HG03520 (cell line): Measurements from ENCODE around the gene EFNB1.

Source experiments
- ATAC-seq: cut with Tn5 transposase; IDR thresholded peaks from one replicate; pipeline ENCODE4 v1.9.1; 2021; ENCODE audit warnings: mild to moderate bottlenecking, moderate library complexity; ENCODE audit not compliant: unreplicated experiment

EFNB1 gene

DNA sequence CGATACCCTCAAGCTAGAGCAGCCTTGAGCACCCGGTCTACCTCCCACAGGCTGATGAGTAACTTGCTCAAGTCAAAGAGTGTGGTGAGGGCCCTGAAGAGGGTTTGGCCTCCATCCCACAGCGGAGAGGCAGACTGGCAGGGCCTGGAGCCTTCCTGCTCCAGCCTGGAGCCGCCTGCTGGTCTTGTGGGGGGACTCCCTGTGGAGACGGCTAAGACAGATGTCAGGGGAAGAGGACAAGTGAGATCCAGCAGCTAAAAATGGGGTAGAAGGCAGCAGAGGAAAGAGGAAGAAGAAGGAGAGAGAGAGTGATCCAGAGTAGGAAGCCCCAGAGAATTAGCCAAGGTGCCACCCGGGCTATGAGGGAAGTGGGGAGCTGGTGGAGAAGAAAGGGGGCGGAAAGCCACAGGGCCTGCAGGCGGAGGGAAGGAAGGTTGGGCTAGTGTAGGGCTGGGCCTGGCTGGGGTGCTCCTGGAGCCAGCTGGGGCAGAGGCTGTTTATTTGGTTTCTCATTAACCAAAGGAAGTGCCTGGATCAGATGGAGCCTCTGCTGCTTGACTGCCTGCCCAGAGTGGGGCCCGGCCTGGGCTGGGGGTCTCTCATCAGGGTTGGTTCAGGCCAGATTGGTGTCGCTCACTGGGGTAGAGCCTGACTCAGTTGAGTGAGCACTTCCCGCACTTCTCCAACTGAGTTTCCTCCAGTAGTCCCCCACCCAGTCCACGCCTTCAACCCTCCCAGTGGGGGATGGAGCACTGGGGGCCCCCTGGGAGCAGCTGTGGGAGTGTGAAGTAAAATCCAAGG lies 14.2 kb downstream of the EFNB1 start:
- no peak for ATAC-seq

DNA sequence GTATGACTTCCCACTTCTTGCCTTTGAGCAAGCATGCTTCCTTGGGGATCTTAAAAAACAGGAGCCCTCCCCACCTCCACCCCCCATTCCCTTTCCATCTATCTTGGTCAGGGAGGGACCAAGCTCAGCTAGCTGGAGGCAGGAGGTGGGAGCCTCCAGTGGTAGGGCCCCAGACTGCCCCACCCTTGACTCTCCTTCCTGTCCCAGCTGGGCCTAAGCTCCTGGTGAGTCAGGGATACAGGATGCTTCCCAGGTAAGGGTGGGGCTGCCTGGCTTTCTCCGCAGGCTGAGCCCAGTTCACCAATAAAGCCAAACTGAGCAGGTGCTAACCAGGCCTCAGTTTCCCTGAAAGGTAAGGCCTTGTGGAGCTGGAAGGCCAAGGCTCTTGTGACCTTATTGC lies 15.2 kb downstream of the EFNB1 start:
- no peak for ATAC-seq

DNA sequence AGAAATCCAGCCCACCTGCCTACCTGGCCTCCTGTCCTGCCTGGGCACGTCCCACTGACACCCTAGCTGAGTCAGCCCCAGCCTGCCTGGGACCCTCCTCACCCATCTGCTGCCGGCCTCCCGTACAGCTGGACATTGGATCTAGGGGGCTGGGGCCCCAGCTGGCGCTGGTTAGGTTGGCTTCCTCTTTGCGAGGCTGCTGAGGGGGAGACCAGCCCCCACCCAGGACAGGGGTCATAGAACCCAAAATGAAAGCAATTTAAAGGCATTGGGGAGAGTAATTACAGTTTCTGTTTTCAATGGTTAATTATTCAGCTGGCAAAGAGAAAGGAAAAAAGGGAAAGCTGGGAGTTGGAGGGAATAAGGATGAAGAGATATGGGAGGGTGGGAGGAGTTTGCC lies 15.8 kb downstream of the EFNB1 start:
- ATAC-seq, result no peak

GRCh38 chrX:68846536-68846935 lies 17.7 kb downstream of the EFNB1 start:
- ATAC-seq, result no peak

GRCh38 chrX:68847172-68847571 lies 18.4 kb downstream of the EFNB1 start:
- ATAC-seq, result no peak

DNA sequence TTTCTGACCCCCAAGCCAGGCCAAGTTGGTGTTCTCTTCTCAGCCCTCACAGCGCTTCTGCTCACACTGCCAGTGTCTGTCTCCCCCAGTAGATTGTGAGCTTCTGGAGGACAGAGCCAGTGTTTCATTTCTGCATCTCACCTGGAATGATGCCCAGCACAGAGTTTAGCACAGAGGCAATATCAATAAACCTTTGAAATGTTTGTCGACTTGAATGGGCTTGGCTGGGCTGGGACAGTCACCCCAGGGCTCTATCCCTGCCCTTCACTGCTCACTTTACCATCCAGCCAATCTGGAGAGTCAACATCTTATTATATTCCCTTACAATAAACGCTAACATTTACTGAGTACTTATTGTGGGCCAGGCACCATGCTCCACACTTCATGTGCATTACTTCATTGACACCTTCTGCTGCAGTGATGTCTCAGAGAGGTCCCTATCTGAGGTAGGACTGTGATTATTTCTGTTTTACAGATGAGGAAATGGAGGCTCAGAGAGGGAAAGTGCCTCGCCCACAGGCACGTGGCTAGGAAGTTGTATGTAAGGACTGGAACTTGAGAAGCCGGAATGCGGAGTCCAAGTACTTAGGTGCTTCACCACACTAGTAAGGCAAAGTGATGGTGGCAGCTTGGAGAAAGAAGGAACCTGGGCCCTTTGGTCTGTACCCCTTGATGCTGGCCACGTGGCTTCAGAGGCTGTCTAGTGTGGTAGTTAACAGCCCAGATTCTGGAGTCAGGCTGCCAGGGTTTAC lies 19.5 kb downstream of the EFNB1 start:
- no peak for ATAC-seq

GRCh38 chrX:68851082-68851481 lies 22.3 kb downstream of the EFNB1 start:
- no peak for ATAC-seq

DNA sequence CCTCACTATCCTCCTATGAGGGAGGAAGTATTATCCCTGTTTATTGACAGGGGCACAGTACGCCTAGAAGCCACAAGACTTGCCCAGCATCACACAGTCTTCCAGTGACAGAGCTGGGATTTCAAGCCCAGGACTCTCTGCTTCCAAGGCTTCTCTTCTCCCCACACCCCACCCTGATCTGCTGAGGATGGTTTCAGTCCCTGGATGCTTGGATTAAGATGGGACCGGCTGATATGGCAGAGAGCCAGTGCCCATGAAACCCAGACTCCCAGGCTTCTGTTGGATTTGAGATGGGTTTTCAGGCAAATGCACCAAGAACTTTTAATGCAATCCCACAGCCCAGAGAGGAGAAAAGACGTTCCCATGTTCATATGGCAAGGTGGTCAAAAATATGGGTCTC lies 23.2 kb downstream of the EFNB1 start:
- ATAC-seq, result no peak

- ATAC-seq, result no peak
These were observed 24.9 kb downstream of the EFNB1 start for GRCh38 chrX:68853665-68854251.

DNA sequence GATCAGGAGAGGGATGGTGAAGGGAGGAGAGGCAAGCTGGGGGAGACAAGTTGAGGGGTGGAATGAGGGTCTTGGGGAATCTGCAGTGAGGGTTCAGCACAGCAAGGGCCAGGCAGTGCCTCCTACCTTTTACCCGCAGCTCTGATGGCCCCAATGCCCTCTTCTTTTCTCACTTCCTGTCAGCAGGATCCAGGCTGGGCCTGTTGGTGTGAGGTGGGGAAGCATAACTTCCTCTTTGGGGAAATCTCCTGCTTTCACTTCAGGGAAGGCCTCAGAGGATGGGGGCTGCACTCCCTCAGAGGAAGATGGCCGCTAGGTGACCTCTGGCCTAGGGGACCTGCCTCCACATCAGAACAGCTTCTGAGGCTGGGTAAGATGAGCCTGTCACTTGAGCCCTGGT lies 36.5 kb downstream of the EFNB1 start:
- ATAC-seq, result no peak

DNA sequence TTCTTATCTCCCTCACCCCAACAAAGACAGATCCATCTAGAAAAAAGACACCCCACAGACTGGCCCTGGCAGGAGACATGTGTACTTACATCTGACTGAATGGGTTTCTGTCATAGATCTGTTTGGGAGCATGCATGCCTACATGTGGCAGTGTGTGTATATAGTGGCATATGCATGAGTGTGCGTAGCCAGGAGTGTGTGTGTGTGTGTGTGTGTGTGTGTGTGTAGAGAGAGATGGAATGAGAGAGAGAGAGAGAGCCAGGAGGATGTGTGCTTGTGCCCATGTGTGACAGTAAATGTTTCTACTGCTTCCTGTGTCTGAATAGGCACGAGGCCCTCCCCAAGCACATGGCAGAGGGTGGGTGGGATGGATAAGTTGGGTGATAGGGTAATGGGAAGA lies 37.1 kb downstream of the EFNB1 start:
- ATAC-seq, result no peak

DNA sequence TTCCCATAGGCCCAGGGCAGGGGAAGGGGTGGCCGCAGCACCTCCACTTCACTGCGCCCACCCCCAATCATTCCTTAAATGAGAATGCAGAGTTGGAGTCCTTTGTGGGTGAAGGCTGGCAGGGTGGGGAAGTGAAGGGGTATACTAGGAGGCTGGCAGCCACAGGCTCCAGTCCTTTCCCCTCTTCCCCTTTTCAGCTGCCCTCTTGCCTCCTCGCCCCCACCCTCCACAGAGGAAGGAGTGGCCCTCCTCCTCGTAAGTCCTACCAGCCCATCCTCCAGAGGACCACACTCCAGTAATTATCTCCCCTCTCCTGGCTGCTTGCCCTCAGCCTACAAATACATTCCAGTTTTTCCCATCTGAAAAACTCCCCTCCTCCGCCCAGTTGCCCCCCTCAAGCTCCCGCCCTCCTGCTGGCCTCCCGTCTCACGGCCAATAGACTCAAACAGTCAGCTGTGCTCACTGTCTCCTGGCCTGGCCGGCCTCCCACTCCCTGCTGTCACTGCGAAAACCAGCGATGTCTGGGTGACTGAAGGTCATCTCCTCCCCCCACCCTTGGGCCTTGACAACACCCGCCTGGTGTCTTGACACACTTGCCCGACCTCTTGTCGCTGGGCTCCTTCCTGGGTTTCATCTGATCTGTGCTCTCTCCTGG lies 38.8 kb downstream of the EFNB1 start:
- ATAC-seq, result no peak

- ATAC-seq, result no peak
These were observed 39.5 kb downstream of the EFNB1 start for GRCh38 chrX:68868316-68868715.

DNA sequence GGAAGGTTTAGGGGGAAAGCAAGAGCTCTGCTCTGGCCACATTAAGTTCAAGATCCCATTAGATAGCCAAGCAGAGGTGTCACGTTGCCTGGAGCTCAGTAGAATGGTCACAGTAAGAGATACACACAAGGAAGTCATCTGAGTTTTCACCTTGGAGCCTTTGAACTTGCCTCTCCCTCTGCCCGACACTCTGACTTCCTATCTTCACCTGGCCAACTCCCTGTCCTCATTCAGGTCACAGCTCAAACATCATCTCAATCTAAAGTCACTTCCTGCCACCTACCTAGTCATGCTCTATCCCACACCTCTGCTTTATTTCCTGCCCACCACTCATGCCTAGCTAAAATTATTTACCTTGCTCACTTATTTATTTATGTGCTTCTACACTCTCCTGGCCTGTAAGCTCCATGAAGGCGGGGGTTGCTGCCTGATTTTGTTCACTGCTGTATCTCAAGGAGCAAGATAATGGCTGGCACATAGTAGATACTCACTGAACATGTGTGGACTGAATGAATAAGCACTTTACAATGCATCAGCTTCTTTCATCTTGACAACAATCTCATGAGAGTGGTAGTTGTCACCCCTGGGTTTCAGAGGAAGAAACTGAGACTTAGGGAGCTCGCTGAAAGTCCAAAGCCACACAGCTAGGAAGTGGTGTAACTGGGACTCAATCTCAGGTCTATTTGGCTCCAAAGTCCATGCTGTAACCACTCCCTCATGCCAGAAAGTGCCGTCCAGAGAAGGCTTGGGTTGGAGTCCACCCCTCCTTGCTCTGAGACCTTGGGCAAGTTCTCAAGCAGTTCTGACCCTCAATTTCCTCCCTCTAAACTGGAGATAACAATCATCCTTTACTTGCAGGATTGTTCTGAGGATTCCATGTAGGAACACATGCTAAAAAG lies 40.3 kb downstream of the EFNB1 start:
- no peak for ATAC-seq

- ATAC-seq, result no peak
These were observed 41.5 kb downstream of the EFNB1 start for GRCh38 chrX:68870357-68870756.

DNA sequence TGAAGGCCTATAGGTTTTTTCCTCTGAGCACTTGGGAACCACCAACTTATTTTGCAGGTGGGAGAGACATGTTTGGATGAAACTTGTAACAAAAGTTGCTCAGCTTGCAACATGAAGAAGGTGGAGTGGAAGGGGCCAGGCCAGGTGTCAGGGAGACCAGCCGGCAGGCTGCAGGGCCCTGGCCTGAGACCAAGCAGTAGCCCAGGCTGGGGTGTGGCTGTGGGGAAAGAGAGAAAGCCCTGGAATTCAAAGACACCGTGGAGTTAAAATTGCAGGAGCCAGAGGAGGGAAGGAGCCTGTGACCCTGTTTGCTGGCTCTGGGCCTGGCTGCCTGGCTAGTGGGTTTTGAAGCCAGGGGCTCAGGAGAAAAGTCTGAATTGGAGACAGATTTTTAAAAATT lies 43.4 kb downstream of the EFNB1 start:
- ATAC-seq, result no peak

DNA sequence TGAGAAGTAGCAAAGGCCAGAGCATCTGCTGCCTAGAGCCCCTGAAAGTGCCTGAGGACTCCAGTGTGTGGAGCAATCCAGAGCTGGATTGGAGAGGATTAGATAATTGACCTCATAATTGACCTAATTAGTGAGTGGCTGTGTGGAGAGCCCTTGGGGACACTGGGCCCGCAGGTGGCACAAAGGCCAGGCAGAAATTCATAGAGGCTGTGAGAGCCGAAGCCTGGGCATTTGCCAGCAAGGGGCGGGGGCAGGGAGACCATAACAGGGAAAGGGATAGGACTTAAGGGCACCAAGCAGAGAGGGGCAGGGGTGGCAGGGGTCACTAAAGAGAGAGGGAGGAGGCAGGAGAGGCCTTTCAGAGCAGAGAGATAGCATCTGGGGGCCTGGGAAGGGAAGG lies 45.3 kb downstream of the EFNB1 start:
- ATAC-seq, result no peak

DNA sequence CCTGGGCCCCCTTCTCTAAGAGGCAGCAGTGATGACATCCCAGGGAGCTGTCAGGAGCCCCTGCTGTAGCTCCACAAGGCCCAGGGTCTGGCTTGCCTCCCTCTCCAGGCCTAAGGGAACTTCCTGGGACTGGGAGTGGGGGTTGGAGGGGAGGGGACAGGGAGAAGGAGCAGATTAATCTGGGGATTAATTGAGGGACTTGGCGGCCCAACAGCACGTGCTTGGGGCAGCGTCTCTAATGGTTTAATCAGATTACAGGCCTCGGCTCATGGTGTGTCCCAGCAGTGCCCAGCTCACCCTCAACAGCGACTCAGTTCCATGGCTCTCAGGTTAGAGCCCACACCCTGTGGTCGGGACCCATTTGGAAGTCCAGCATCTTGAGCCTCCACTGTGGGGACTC lies 47.9 kb downstream of the EFNB1 start:
- ATAC-seq, result no peak

DNA sequence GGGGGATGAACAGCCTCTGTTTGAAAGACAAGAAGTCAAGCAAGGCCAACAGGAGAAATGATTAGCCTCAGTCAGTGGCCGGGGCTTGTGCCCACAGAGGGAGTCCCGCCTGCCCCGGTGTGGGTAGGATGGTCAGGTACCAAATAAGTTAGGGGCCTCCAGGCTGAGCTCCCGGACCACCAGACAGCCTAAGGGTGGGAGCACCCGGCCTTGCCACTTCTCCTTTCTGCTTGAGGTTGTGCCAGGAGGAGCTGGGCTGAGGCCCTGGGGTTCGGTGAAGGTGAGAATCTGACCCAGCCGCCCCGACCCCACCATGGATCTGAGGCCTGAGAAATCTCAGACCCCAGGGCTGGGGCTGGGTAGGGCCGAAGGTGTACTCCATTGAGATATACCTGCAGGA lies 48.8 kb downstream of the EFNB1 start:
- no peak for ATAC-seq

DNA sequence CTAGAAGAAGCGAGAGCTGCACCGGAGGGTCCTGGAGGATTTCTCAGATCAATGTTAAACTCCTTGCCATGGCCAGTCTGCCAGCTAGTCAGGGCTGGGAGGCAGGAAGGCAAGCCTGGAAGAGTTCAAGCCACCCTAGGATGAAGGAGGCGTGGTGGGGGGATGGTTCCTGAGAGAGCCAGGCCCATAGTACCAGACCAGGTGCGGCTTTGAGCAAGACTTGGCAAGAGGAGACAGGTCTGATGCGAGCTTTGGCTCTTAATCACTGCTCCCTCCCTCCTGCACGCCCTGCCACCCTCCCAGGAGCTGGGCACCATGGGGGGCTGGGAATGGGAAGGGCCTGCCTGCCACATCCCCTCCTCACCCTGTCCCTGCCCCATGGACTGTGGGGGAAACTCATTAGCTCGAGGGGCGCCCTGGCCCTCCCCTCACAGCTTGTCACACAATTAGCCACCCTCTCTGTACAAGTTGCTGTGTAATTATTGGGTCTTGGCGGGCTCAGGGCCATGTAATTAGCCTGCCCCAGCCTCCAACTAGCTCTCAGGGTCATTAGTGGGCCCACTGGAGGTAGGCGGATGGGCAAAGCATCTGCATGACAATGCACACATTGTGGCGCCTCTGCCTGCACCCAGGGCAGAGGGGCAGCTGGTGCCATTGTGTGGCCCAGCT lies 50.3 kb downstream of the EFNB1 start:
- no peak for ATAC-seq
